K562 (cell line): Measurements from ENCODE around the gene LCLAT1. TPM values are rescaled to one million over a fixed set of nuclear protein-coding genes. Genes with fewer than 3 reads are reported as not detected.

Source experiments
- ATAC-seq: fragments of 200-7000 bp; cut with Tn5 transposase; 3 replicates; pipeline ENCODE4 v1.9.1; 2020; ENCODE audit warnings: moderate library complexity
- BruUV-seq: library from RNA; stranded (reverse); fragments of 400-500 nt; replicated peaks from 2 replicates; lab custom pipeline; 2021; lab: Mats Ljungman, UMichigan
- CTCF ChIA-PET: fragments of 300-600 bp; formaldehyde crosslinking; extraction: SDS; loops from one replicate; lab custom pipeline; 2021; ENCODE audit warnings: low intra/inter-chr PET ratio; lab: Yijun Ruan, JAX
- POLR2A ChIA-PET: fragments of 300-600, 350-650 bp; sonication (Branson Sonifier 250); formaldehyde crosslinking; extraction: SDS; loops from one replicate; lab custom pipeline; 2021; ENCODE audit warnings: antibody characterized with exemption, inconsistent platforms; lab: Yijun Ruan, JAX
- DNase-seq, 4 experiments: peaks; one replicate each; pipeline versions ENCODE4 v3.0.0 to v3.0.0-alpha.2; 2011 to 2018; ENCODE audit warnings: low spot score in 3 of 4, mixed read lengths in 3 of 4; ENCODE audit errors: extremely low read depth in 1 of 4
- FAIRE-seq: peaks from 2 replicates; lab custom pipeline; 2011; peaks lifted over from hg19 to GRCh38; lab: Jason Lieb, UNC
- H2AFZ ChIP-seq: 2 replicates; pipeline ENCODE4 v1.6.0; 2011; ENCODE audit warnings: low read depth, low read length, control low read depth, inconsistent platforms
- H3K27ac ChIP-seq: fragments of 200-600 bp; 3 replicates; pipeline ENCODE4 v1.8.0; 2011; ENCODE audit warnings: low read depth, mild to moderate bottlenecking, control low read depth, inconsistent platforms, low read length, moderate library complexity, mixed read lengths; ENCODE audit errors: extremely low read depth
- H3K27me3 ChIP-seq, 2 experiments: fragments of 300-600 bp in 1 of 2; 2 replicates in 1 of 2; 3 replicates in 1 of 2; pipeline versions ENCODE4 v1.6.0 to v1.8.0; 2011; ENCODE audit warnings: inconsistent platforms in 2 of 2, low read length in 2 of 2, mild to moderate bottlenecking in 1 of 2, mixed read lengths in 1 of 2, moderate library complexity in 1 of 2; ENCODE audit not compliant: control insufficient read depth in 2 of 2, insufficient read depth in 2 of 2
- H3K36me3 ChIP-seq: fragments of 300-600 bp; 3 replicates; pipeline ENCODE4 v1.8.0; 2011; ENCODE audit warnings: mild to moderate bottlenecking, low read length, inconsistent platforms; ENCODE audit not compliant: control insufficient read depth, insufficient read depth
- H3K4me1 ChIP-seq, 2 experiments: fragments of 200-600 bp in 1 of 2; replicated peaks in 1 of 2; 2 replicates in 1 of 2; 3 replicates in 1 of 2; pipeline versions ENCODE4 v1.5.1 to v1.8.0; 2011; ENCODE audit warnings: inconsistent platforms in 2 of 2, low read length in 2 of 2, mild to moderate bottlenecking in 1 of 2, mixed read lengths in 1 of 2, moderate library complexity in 1 of 2; ENCODE audit not compliant: control insufficient read depth in 2 of 2, insufficient read depth in 2 of 2
- H3K4me2 ChIP-seq: 2 replicates; pipeline ENCODE4 v1.6.1; 2011; ENCODE audit warnings: low read length, control low read depth, inconsistent platforms, mixed read lengths; ENCODE audit not compliant: insufficient read depth
- H3K4me3 ChIP-seq: fragments of 200-600 bp; sonication (generic), shearing (Covaris generic); 2 replicates; pipeline ENCODE4 v1.5.1; 2016; ENCODE audit warnings: control low read depth, inconsistent platforms
- H3K79me2 ChIP-seq: fragments of 200-600 bp; 3 replicates; pipeline ENCODE4 v1.8.0; 2011; ENCODE audit warnings: low read length, inconsistent platforms; ENCODE audit not compliant: control insufficient read depth, insufficient read depth
- H3K9ac ChIP-seq, 2 experiments: 2 replicates each; pipeline versions ENCODE4 v1.6.0 to v1.6.1; 2011; ENCODE audit warnings: low read depth in 2 of 2, low read length in 2 of 2, control low read depth in 1 of 2, inconsistent platforms in 1 of 2, mild to moderate bottlenecking in 1 of 2, mixed read lengths in 1 of 2; ENCODE audit not compliant: insufficient read depth in 1 of 2
- H3K9me1 ChIP-seq: one replicate; pipeline ENCODE4 v1.6.0; 2011; ENCODE audit warnings: inconsistent platforms, mild to moderate bottlenecking, low read length, moderate library complexity; ENCODE audit not compliant: control insufficient read depth, insufficient read depth
- H3K9me3 ChIP-seq: replicated peaks from 2 replicates; pipeline ENCODE4 v1.5.1; 2011; ENCODE audit warnings: low read depth, low read length, inconsistent platforms; ENCODE audit not compliant: control insufficient read depth, insufficient read depth
- H4K20me1 ChIP-seq: replicated peaks from 2 replicates; pipeline ENCODE4 v1.6.1; 2011; ENCODE audit warnings: low read length, inconsistent platforms, mixed read lengths; ENCODE audit not compliant: control insufficient read depth, insufficient read depth
- ARID3B ChIP-seq: fragments of 250-450 bp; sonication (Bioruptor Pico); IDR thresholded peaks from 2 replicates; pipeline ENCODE4 v1.4.0; 2020; ENCODE audit warnings: borderline replicate concordance
- BRF1 ChIP-seq: IDR thresholded peaks from 3 replicates; pipeline ENCODE4 v1.6.1; 2011; ENCODE audit warnings: borderline replicate concordance, mild to moderate bottlenecking; ENCODE audit not compliant: insufficient read length; ENCODE audit errors: extremely low read depth
- ESRRB ChIP-seq: fragments of 250-450 bp; sonication (Bioruptor Pico); IDR thresholded peaks from 2 replicates; pipeline ENCODE4 v1.5.0; 2020; ENCODE audit warnings: mild to moderate bottlenecking, moderate library complexity, borderline replicate concordance
- FOXA1 ChIP-seq: fragments of 450-650 bp; IDR thresholded peaks from 2 replicates; pipeline ENCODE4 v1.6.1; 2016; ENCODE audit warnings: mild to moderate bottlenecking, borderline replicate concordance
- FOXP4 ChIP-seq: sonication (generic); formaldehyde crosslinking; IDR thresholded peaks from 2 replicates; pipeline ENCODE4 v1.8.0; 2022; ENCODE audit warnings: mild to moderate bottlenecking, missing genetic modification reagents, borderline replicate concordance
- GTF2B ChIP-seq: IDR thresholded peaks from 2 replicates; pipeline ENCODE4 v1.6.1; 2011; ENCODE audit not compliant: insufficient read length; ENCODE audit errors: extremely low read depth
- HNRNPH1 ChIP-seq: fragments of 200-400 bp; formaldehyde crosslinking; optimal IDR thresholded peaks from 2 replicates; pipeline ENCODE3; 2017; ENCODE audit warnings: low read depth, mild to moderate bottlenecking, low read length, moderate library complexity
- MEF2A ChIP-seq: IDR thresholded peaks from 2 replicates; pipeline ENCODE4 v1.6.1; 2011; ENCODE audit warnings: low read depth, mild to moderate bottlenecking, low read length, moderate library complexity; ENCODE audit not compliant: control insufficient read depth
- MTA2 ChIP-seq: fragments of 450-650 bp; IDR thresholded peaks from 2 replicates; pipeline ENCODE4 v1.6.1; 2016; ENCODE audit warnings: low read depth
- MXI1 ChIP-seq: IDR thresholded peaks from 2 replicates; pipeline ENCODE4 v1.6.1; 2011; ENCODE audit warnings: low read depth, mild to moderate bottlenecking, improper control_type of control experiment, low read length
- NR2F6 ChIP-seq: fragments of 450-650 bp; formaldehyde crosslinking; IDR thresholded peaks from 2 replicates; pipeline ENCODE4 v1.4.0; 2020; ENCODE audit warnings: mild to moderate bottlenecking
- SIN3B ChIP-seq: fragments of 450-650 bp; IDR thresholded peaks from 2 replicates; pipeline ENCODE4 v1.6.1; 2017; ENCODE audit warnings: low read depth, mild to moderate bottlenecking, moderate library complexity
- STAT5A ChIP-seq: IDR thresholded peaks from 2 replicates; pipeline ENCODE4 v1.6.1; 2012; ENCODE audit warnings: low read length, inconsistent platforms, borderline replicate concordance
- YBX1 ChIP-seq: fragments of 450-650 bp; IDR thresholded peaks from 2 replicates; pipeline ENCODE4 v1.7.1; 2016; ENCODE audit warnings: mild to moderate bottlenecking
- ZNF24 ChIP-seq: fragments of 450-650 bp; IDR thresholded peaks from 2 replicates; pipeline ENCODE4 v1.6.1; 2016
- ZNF280A ChIP-seq: fragments of 450-650 bp; IDR thresholded peaks from 2 replicates; pipeline ENCODE4 v1.6.1; 2018; ENCODE audit warnings: mild to moderate bottlenecking, low read depth; ENCODE audit not compliant: partially characterized antibody
- WGBS: fragments of 100-300 bp; shearing (Covaris generic); methylation state at CpG from one replicate; pipeline ENCODE4 v1.1.6; 2016; ENCODE audit warnings: low coverage, mixed read lengths; ENCODE audit not compliant: insufficient coverage; ENCODE audit errors: missing lambda C conversion rate; 5-methylcytosine and 5-hydroxymethylcytosine counted together
- in situ Hi-C: fragments of 300-500 bp; cut with MboI; formaldehyde crosslinking; loops from 4 replicates; pipeline ENCODE4 v1.15.0; 2018; ENCODE audit warnings: inconsistent platforms, mixed read lengths
- intact Hi-C: fragments of 100-400 bp; cut with micrococcal nuclease; formaldehyde crosslinking; loops from 2 replicates; pipeline ENCODE4 v1.14.2; 2022
- polyA plus RNA-seq, 8 experiments: library from polyadenylated mRNA; depleted of rRNA in 4 of 8; stranded (reverse) in 5 of 8; unstranded in 3 of 8; fragments of >200 nt; fragmentation: Nextera tagmentation in 2 of 8; fragmentation: Illumina TruSeq in 1 of 8; extraction: Ambion mirVana in 2 of 8; extraction: Trizol in 1 of 8; gene quantifications; 2 replicates each; pipeline versions ENCODE4 v1.2.1 to v1.2.3, GENCODE V29; 2011 to 2014; ENCODE audit warnings: inconsistent platforms in 1 of 8, missing spikeins in 1 of 8
- total RNA-seq, 7 experiments: library from RNA; depleted of rRNA in 6 of 7; stranded (reverse); fragments of >200 nt in 6 of 7; fragmentation: Illumina TruSeq in 2 of 7; extraction: Trizol in 2 of 7; gene quantifications; 2 replicates each; pipeline versions ENCODE4 v1.2.1 to v1.2.3, GENCODE V29; 2011 to 2021; ENCODE audit warnings: low replicate concordance in 1 of 7

LCLAT1 gene
- total and polyA plus RNA-seq, 9 of the 15 experiments (the other 6 are each of a cell fraction or from before 2014, with no cell fraction given), result 8.9 to 63.3 (median 25.4) TPM

- DNase-seq (no peak), FAIRE-seq (no peak)
- H3K4me2 ChIP-seq, result no peak overlapping the region
Measured at GRCh38 chr2:30691091-30691947, 244.3 kb downstream of the LCLAT1 start.

More at GRCh38 chr2:30691091-30691947, 244.3 kb downstream of the LCLAT1 start:
- 2% methylated on average over 7 of the region's 7 CpGs for WGBS
- intact Hi-C loops (no loop called here), in situ Hi-C loops (no loop called here)
- H3K9ac ChIP-seq, result no peak overlapping the region; a peak in 1 of 4 replicates
- no peak overlapping the region for H3K4me3 ChIP-seq
- BruUV-seq, result no TSS peak
- H3K9me3 ChIP-seq, result no peaks in the 10 kb centered on the region
- no peaks in the 10 kb centered on the region for H3K79me2 ChIP-seq
- CTCF ChIA-PET, result interaction anchor here (0.7 kb wide), 1 partner anchor 33 kb away, joined by 5 read pairs; no protein-coding TSS in a partner anchor
- H4K20me1 ChIP-seq, result no peaks in the 10 kb centered on the region
- no peak for TF ChIP-seq FOXP4
- TF ChIP-seq HNRNPH1, result no peak
- no peak for TF ChIP-seq ZNF24
- TF ChIP-seq NR2F6 (CRISPR knock-in tag), result no peak
- no peak for TF ChIP-seq BRF1
- no peak for TF ChIP-seq MTA2
- TF ChIP-seq MXI1, result no peak
- TF ChIP-seq ARID3B (CRISPR knock-in tag), result no peak
- no peak for TF ChIP-seq FOXA1
- no peak for TF ChIP-seq YBX1
- no peak for TF ChIP-seq STAT5A
- TF ChIP-seq ESRRB (CRISPR knock-in tag), result no peak
- TF ChIP-seq GTF2B, result no peak
- no peak for TF ChIP-seq ZNF280A
- TF ChIP-seq SIN3B, result no peak
- no peak for TF ChIP-seq MEF2A
- H3K4me1 ChIP-seq, result no peaks in the 10 kb centered on the region
- no peak overlapping the region for H2AFZ ChIP-seq
- H3K9me1 ChIP-seq, result no peaks in the 10 kb centered on the region
- no peak overlapping the region for H3K27ac ChIP-seq
- ATAC-seq, result no peak
- H3K27me3 ChIP-seq, result peaks cover 3 to 67% of the 10 kb centered on the region in 2 experiments; a peak in 2 of 5 replicates
- H3K36me3 ChIP-seq, result no peaks in the 10 kb centered on the region
- POLR2A ChIA-PET, result interaction anchor here (0.6 kb wide), 1 partner anchor 11 kb away, joined by 3 read pairs; no protein-coding TSS in a partner anchor
